HG03460 (cell line): ENCODE results near the gene MED31.
"Not testable (repeated sequence)": the region's sequence is repeated elsewhere in the genome, so short reads cannot be mapped to it uniquely, and the experiment has no call there.

Experiments
- ATAC-seq: cut with Tn5 transposase; IDR thresholded peaks from one replicate; pipeline ENCODE4 v1.9.1; 2021; ENCODE audit not compliant: unreplicated experiment

The MED31 gene

GRCh38 chr17:6656797-6657632 is 5.6 kb upstream of the MED31 start:
- ATAC-seq = not testable (repeated sequence)

- not testable (repeated sequence) for ATAC-seq
Measured at GRCh38 chr17:6655732-6656361, 4.4 kb upstream of the MED31 start.

GRCh38 chr17:6654841-6655731 is 3.7 kb upstream of the MED31 start:
- no peak for ATAC-seq

GRCh38 chr17:6651919-6652452 is 581 bp upstream of the MED31 start:
- ATAC-seq = peak; percentile 15

GRCh38 chr17:6648181-6648580 is 3.2 kb downstream of the MED31 start:
- no peak for ATAC-seq

- no peak for ATAC-seq
Measured at GRCh38 chr17:6643451-6644125, 7.8 kb downstream of the MED31 start.

GRCh38 chr17:6642592-6642991 is 8.8 kb downstream of the MED31 start:
- ATAC-seq = no peak

- ATAC-seq = no peak
Measured at GRCh38 chr17:6641247-6641863, 10.1 kb downstream of the MED31 start.

- ATAC-seq = peak; percentile 81
Measured at GRCh38 chr17:6640536-6641246, 10.7 kb downstream of the MED31 start, which contains the start of the genes KIAA0753 and TXNDC17. Gene KIAA0753 (minus strand): TSS chr17:6640711. CDS start chr17:6635103, 5,608 bp downstream. Gene TXNDC17 (plus strand): TSS chr17:6641060. CDS start chr17:6641083, 23 bp downstream.

- ATAC-seq = peak; percentile 4
Measured at GRCh38 chr17:6639586-6640535, 11.5 kb downstream of the MED31 start.

- ATAC-seq = no peak
Measured at GRCh38 chr17:6639014-6639585, 12.3 kb downstream of the MED31 start.

- no peak for ATAC-seq
Measured at GRCh38 chr17:6638046-6638908, 13.1 kb downstream of the MED31 start.

- no peak for ATAC-seq
Measured at GRCh38 chr17:6637458-6637840, 14.0 kb downstream of the MED31 start.

GRCh38 chr17:6636616-6637457 is 14.6 kb downstream of the MED31 start:
- ATAC-seq = no peak

GRCh38 chr17:6636105-6636504 is 15.3 kb downstream of the MED31 start:
- no peak for ATAC-seq

GRCh38 chr17:6633263-6633662 is 18.1 kb downstream of the MED31 start:
- no peak for ATAC-seq
